Measurements from ENCODE around the gene PPP1R9B. TPM values are rescaled to one million over a fixed set of nuclear protein-coding genes. Genes with fewer than 3 reads are reported as not detected.
A peak's percentile ranks its signal among the peaks of the same experiment; 100 is the strongest.

PPP1R9B gene
- total RNA-seq, 2 donors from 2014 or later: 24.1 to 34.6 TPM

DNA sequence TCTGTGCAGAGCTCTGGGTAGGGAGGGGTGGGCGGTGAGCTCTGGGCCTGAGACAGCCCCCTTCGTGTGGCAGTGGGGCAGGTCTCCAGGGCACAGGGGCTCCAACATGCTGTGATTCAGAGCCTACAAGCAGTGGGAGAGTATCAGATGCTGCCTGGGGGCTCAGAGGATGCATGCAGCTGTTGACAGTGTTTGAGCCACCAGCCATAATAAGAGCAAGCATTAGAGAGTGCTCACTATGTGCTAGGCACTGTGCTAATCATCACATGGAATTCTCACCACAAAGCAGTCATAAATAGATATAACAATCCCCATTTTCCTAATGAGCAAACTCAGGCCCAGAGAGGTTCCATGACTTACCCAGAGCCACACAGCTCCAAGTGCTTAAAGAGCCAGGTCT lies 47.2 kb downstream of the PPP1R9B start:
- H3K9me3 ChIP-seq (ENCODE audit: control insufficient read depth, low read length): no peaks in the 10 kb centered on the region
- WGBS, 2 experiments (ENCODE audit: insufficient coverage in 1 of 2, insufficient read length in 1 of 2): 60 to 81% methylated on average over 1 to 2 of the region's 2 CpGs
- H3K27ac ChIP-seq (ENCODE audit: low read depth, low read length): no peak overlapping the region
- Mint-ChIP-seq H3K4me3 (no peak overlapping the region), H3K4me1 (peaks cover 25% of the 10 kb centered on the region), H3K9me3 (no peaks in the 10 kb centered on the region), H3K36me3 (ENCODE audit: low read depth) (peaks cover 13% of the 10 kb centered on the region), H3K27ac (no peak overlapping the region), H3K27me3 (ENCODE audit: insufficient read depth) (no peaks in the 10 kb centered on the region)
- DNase-seq: no peak
- peaks cover 7% of the 10 kb centered on the region for H3K4me1 ChIP-seq (ENCODE audit: control insufficient read depth, insufficient read depth, low read length)
- no peak overlapping the region for H3K4me3 ChIP-seq (ENCODE audit: low read length)
- H3K36me3 ChIP-seq (ENCODE audit: control insufficient read depth, insufficient read depth, low read length): peaks cover 3% of the 10 kb centered on the region
- TF ChIP-seq, protein P1, sequence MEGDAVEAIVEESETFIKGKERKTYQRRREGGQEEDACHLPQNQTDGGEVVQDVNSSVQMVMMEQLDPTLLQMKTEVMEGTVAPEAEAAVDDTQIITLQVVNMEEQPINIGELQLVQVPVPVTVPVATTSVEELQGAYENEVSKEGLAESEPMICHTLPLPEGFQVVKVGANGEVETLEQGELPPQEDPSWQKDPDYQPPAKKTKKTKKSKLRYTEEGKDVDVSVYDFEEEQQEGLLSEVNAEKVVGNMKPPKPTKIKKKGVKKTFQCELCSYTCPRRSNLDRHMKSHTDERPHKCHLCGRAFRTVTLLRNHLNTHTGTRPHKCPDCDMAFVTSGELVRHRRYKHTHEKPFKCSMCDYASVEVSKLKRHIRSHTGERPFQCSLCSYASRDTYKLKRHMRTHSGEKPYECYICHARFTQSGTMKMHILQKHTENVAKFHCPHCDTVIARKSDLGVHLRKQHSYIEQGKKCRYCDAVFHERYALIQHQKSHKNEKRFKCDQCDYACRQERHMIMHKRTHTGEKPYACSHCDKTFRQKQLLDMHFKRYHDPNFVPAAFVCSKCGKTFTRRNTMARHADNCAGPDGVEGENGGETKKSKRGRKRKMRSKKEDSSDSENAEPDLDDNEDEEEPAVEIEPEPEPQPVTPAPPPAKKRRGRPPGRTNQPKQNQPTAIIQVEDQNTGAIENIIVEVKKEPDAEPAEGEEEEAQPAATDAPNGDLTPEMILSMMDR (conservative IDR thresholded peaks at IDR 0.05): no peak
- H3K27me3 ChIP-seq (ENCODE audit: control insufficient read depth, insufficient read depth, low read length, poor library complexity, severe bottlenecking): no peaks in the 10 kb centered on the region
- no peak overlapping the region for H3K9ac ChIP-seq (ENCODE audit: extremely low read depth, low read length, poor library complexity, severe bottlenecking)

DNA sequence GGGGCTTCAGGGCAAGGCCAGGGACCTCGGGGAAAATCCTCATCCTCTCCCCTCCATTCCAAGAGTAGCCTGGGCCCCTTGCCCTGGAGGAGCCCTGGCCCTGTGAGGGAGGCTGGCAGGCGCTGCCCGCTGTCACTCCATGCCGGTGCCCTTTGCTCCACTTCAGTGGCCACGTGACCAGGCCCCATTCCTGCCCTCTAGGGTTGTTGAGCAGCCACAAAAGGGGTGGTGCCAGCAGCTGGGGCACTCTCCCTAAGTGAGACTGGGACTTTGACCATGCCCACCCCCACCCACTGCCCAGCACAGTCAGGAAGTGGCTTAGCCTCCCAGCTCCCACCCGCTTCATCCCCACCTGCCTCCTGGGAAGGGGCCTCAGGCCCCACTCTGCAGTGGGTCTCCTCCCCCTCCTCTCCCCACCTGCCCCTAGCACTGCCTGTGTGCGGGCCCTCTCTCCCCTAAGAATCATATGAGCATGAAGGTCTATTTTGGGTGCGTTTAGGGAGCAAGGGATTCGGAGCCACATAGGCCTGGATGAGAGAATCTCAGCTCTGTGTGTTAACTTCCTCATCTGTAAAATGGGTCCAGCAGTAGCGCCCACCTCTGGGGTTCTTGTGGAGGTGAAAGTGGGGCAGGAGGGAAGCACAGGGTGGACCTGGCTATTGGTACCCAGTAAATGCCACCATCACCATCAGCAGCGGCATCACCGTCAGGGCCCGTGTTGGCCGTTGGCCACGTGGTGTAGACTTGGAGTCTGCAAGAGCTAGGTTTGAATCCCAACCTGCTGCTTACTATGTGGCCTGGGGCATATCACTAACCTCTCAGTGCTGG lies 48.1 kb downstream of the PPP1R9B start:
- Histone ChIP-seq H3K27ac (ENCODE audit: low read depth, low read length) (peak overlapping the region; percentile 8), H3K36me3 (ENCODE audit: control insufficient read depth, insufficient read depth, low read length) (peaks cover 8% of the 10 kb centered on the region), H3K9ac (ENCODE audit: extremely low read depth, low read length, poor library complexity, severe bottlenecking) (no peak overlapping the region), H3K27me3 (ENCODE audit: control insufficient read depth, insufficient read depth, low read length, poor library complexity, severe bottlenecking) (no peaks in the 10 kb centered on the region), H3K4me3 (ENCODE audit: low read length) (no peak overlapping the region), H3K9me3 (ENCODE audit: control insufficient read depth, low read length) (no peaks in the 10 kb centered on the region), H3K4me1 (ENCODE audit: control insufficient read depth, insufficient read depth, low read length) (peaks cover 7% of the 10 kb centered on the region)
- 81 to 83% methylated on average over 10 to 15 of the region's 15 CpGs for WGBS, 2 experiments (ENCODE audit: insufficient coverage in 1 of 2, insufficient read length in 1 of 2)
- Mint-ChIP-seq H3K27me3 (ENCODE audit: insufficient read depth) (no peaks in the 10 kb centered on the region), H3K27ac (no peak overlapping the region), H3K9me3 (no peaks in the 10 kb centered on the region), H3K4me3 (no peak overlapping the region), H3K36me3 (ENCODE audit: low read depth) (peaks cover 15% of the 10 kb centered on the region), H3K4me1 (peaks cover 25% of the 10 kb centered on the region)
- DNase-seq: no peak
- TF ChIP-seq, protein P1 (conservative IDR thresholded peaks at IDR 0.05): no peak

- H3K27me3 ChIP-seq (ENCODE audit: control insufficient read depth, insufficient read depth, low read length, poor library complexity, severe bottlenecking): no peaks in the 10 kb centered on the region
- TF ChIP-seq, protein P1 (conservative IDR thresholded peaks at IDR 0.05): peak; percentile 59
- Mint-ChIP-seq H3K9me3 (no peaks in the 10 kb centered on the region), H3K27ac (peak overlapping the region; percentile 72), H3K36me3 (ENCODE audit: low read depth) (peaks cover 15% of the 10 kb centered on the region), H3K4me1 (peaks cover 25% of the 10 kb centered on the region), H3K27me3 (ENCODE audit: insufficient read depth) (no peaks in the 10 kb centered on the region), H3K4me3 (peak overlapping the region; percentile 22)
- 26 to 45% methylated on average over 6 to 17 of the region's 17 CpGs for WGBS, 2 experiments (ENCODE audit: insufficient coverage in 1 of 2, insufficient read length in 1 of 2)
- H3K4me1 ChIP-seq (ENCODE audit: control insufficient read depth, insufficient read depth, low read length): peaks cover 7% of the 10 kb centered on the region
- H3K36me3 ChIP-seq (ENCODE audit: control insufficient read depth, insufficient read depth, low read length): peaks cover 8% of the 10 kb centered on the region
- peak overlapping the region; percentile 8 for H3K27ac ChIP-seq (ENCODE audit: low read depth, low read length)
- DNase-seq: peak; percentile 90
- H3K9me3 ChIP-seq (ENCODE audit: control insufficient read depth, low read length): no peaks in the 10 kb centered on the region
- no peak overlapping the region for H3K4me3 ChIP-seq (ENCODE audit: low read length)
- no peak overlapping the region for H3K9ac ChIP-seq (ENCODE audit: extremely low read depth, low read length, poor library complexity, severe bottlenecking)
Measured at GRCh38 chr17:50101346-50102163, 48.9 kb downstream of the PPP1R9B start.
